ENCODE results near the gene MIGA2. TPM values are rescaled to one million over a fixed set of nuclear protein-coding genes. Genes with fewer than 3 reads are reported as not detected.

Gene MIGA2
- total and polyA plus RNA-seq, 2 of the 4 experiments (the other 2 are of a cell fraction): 12.5 to 25.3 TPM

DNA sequence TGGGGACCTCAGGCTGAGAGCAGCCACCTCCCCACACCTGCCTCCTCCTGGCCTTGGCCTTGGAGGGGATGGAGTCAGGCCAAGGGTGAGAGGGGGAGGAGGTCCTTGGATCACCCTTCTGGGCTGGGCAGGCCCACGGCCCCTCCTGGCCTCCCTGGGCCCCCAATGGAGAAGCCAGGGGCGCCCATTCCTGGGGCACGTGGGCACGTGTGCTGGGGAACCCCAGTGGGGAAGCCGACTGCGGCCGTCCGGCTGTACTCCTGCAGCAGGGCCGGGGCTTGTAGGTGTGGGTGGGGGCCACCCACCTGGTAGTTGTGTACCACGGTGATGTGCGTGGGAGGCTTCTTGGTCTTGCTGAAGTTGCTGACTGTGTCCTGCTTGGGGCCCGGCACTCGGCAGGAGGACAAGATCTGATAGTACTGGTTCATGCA is 65.7 kb downstream of the MIGA2 start:
- dilution Hi-C loops (cut with HindIII; ENCODE audit: low sequenced_read_pairs, unreplicated experiment) (no loop called here), intact Hi-C loops (cut with micrococcal nuclease) (no loop called here), in situ Hi-C loops (cut with MboI; ENCODE audit: low sequenced_read_pairs) (no loop called here)
- no peak overlapping the region for H3K4me2 ChIP-seq (ENCODE audit: low read depth, low read length)
- no peak overlapping the region for H2AK5ac ChIP-seq (ENCODE audit: low read depth, low read length)
- CTCF ChIA-PET: no interaction called here
- H3K56ac ChIP-seq (ENCODE audit: extremely low read depth, insufficient read depth, low read length): no peak overlapping the region
- no peaks in the 10 kb centered on the region for H4K20me1 ChIP-seq (ENCODE audit: insufficient read depth, low read length)
- H3K4me3 ChIP-seq (ENCODE audit: insufficient read depth, low read depth, low read length): no peak overlapping the region
- TF ChIP-seq NFE2L2 (IDR thresholded peaks at IDR 0.05; ENCODE audit: low read depth, low read length) (no peak), FOS (IDR thresholded peaks at IDR 0.05; ENCODE audit: low read depth, low read length) (no peak), CEBPB (IDR thresholded peaks at IDR 0.05; ENCODE audit: low read depth, low read length) (no peak), MXI1 (IDR thresholded peaks at IDR 0.05; ENCODE audit: borderline replicate concordance, low read depth, low read length) (no peak), BHLHE40 (IDR thresholded peaks at IDR 0.05; ENCODE audit: low read depth, low read length) (no peak), RCOR1 (IDR thresholded peaks at IDR 0.05; ENCODE audit: insufficient replicate concordance, low read length) (no peak), RFX5 (IDR thresholded peaks at IDR 0.05; ENCODE audit: low read depth, low read length) (no peak), CHD1 (IDR thresholded peaks at IDR 0.05; ENCODE audit: low read depth, low read length) (no peak), MAZ (IDR thresholded peaks at IDR 0.05; ENCODE audit: borderline replicate concordance, low read depth, low read length) (no peak), POLR2A (IDR thresholded peaks at IDR 0.05; ENCODE audit: low read depth, low read length) (no peak), MAFK (IDR thresholded peaks at IDR 0.05; ENCODE audit: low read depth, low read length) (no peak), RAD21 (IDR thresholded peaks at IDR 0.05; ENCODE audit: low read length) (no peak), SMC3 (IDR thresholded peaks at IDR 0.05; ENCODE audit: low read depth, low read length) (no peak)
- TF ChIP-seq, protein P1, sequence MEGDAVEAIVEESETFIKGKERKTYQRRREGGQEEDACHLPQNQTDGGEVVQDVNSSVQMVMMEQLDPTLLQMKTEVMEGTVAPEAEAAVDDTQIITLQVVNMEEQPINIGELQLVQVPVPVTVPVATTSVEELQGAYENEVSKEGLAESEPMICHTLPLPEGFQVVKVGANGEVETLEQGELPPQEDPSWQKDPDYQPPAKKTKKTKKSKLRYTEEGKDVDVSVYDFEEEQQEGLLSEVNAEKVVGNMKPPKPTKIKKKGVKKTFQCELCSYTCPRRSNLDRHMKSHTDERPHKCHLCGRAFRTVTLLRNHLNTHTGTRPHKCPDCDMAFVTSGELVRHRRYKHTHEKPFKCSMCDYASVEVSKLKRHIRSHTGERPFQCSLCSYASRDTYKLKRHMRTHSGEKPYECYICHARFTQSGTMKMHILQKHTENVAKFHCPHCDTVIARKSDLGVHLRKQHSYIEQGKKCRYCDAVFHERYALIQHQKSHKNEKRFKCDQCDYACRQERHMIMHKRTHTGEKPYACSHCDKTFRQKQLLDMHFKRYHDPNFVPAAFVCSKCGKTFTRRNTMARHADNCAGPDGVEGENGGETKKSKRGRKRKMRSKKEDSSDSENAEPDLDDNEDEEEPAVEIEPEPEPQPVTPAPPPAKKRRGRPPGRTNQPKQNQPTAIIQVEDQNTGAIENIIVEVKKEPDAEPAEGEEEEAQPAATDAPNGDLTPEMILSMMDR (conservative IDR thresholded peaks at IDR 0.05; ENCODE audit: low read depth, low read length): no peak
- TF ChIP-seq, protein P2, sequence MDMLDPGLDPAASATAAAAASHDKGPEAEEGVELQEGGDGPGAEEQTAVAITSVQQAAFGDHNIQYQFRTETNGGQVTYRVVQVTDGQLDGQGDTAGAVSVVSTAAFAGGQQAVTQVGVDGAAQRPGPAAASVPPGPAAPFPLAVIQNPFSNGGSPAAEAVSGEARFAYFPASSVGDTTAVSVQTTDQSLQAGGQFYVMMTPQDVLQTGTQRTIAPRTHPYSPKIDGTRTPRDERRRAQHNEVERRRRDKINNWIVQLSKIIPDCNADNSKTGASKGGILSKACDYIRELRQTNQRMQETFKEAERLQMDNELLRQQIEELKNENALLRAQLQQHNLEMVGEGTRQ (IDR thresholded peaks at IDR 0.05; ENCODE audit: low read depth, low read length): no peak
- TF ChIP-seq, protein P3, sequence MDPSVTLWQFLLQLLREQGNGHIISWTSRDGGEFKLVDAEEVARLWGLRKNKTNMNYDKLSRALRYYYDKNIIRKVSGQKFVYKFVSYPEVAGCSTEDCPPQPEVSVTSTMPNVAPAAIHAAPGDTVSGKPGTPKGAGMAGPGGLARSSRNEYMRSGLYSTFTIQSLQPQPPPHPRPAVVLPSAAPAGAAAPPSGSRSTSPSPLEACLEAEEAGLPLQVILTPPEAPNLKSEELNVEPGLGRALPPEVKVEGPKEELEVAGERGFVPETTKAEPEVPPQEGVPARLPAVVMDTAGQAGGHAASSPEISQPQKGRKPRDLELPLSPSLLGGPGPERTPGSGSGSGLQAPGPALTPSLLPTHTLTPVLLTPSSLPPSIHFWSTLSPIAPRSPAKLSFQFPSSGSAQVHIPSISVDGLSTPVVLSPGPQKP (IDR thresholded peaks at IDR 0.05; ENCODE audit: borderline replicate concordance, low read depth, low read length): no peak
- H3K4ac ChIP-seq (ENCODE audit: low read depth, low read length): no peak overlapping the region
- H2BK20ac ChIP-seq (ENCODE audit: low read depth, low read length): no peak overlapping the region
- peaks cover 0 to 3% of the 10 kb centered on the region in 2 experiments; a peak in 1 of 4 replicates for H3K79me1 ChIP-seq (ENCODE audit: low read depth in 1 of 2, low read length in 2 of 2)
- no peak overlapping the region for H4K5ac ChIP-seq (ENCODE audit: low read depth, low read length)
- no peaks in the 10 kb centered on the region for H3K4me1 ChIP-seq (ENCODE audit: control insufficient read depth, insufficient read depth, low read length)
- no peak overlapping the region for H3K14ac ChIP-seq (replicated peaks; ENCODE audit: low read depth, low read length)
- 83% methylated on average over 2 of the region's 13 CpGs; no CpG with 5 or more reads in 1 of the 2 experiments for WGBS, 2 experiments (ENCODE audit: extremely low coverage in 2 of 2, insufficient read length in 1 of 2)
- H3K27me3 ChIP-seq (ENCODE audit: control insufficient read depth, insufficient read depth, low read length): no peaks in the 10 kb centered on the region
- H3K23ac ChIP-seq (ENCODE audit: low read depth, low read length): no peak overlapping the region
- H3K36me3 ChIP-seq (ENCODE audit: control insufficient read depth, insufficient read depth, low read length): peaks cover 30% of the 10 kb centered on the region
- H4K8ac ChIP-seq (ENCODE audit: low read depth in 2 of 2, low read length in 2 of 2): no peak overlapping the region
- no peak overlapping the region for H2AK9ac ChIP-seq (replicated peaks; ENCODE audit: low read depth, low read length, poor library complexity)
- no peak overlapping the region for H3K9ac ChIP-seq (ENCODE audit: low read depth, low read length)
- no peak overlapping the region for H2BK120ac ChIP-seq (ENCODE audit: low read depth, low read length)
- H3K27ac ChIP-seq (ENCODE audit: insufficient read depth, low read length): no peak overlapping the region
- no peak overlapping the region for H3K18ac ChIP-seq (ENCODE audit: low read depth, low read length)
- ATAC-seq (ENCODE audit: low read depth) (no peak), DNase-seq (no peak)
- no peak overlapping the region for H2BK15ac ChIP-seq (ENCODE audit: low read depth, low read length)
- no peaks in the 10 kb centered on the region for H3K9me1 ChIP-seq (ENCODE audit: insufficient read depth, low read length)
- H4K91ac ChIP-seq (ENCODE audit: insufficient read depth, low read depth, low read length): no peak overlapping the region
- H2BK5ac ChIP-seq (ENCODE audit: low read depth, low read length, poor library complexity, severe bottlenecking): no peak overlapping the region
- no peak overlapping the region for H2AFZ ChIP-seq (replicated peaks; ENCODE audit: low read length, poor library complexity)
- no TSS peak for BruUV-seq (replicated peaks)
- no peaks in the 10 kb centered on the region for H3K9me3 ChIP-seq (ENCODE audit: control insufficient read depth, insufficient read depth, low read length)
- POLR2A ChIA-PET (ENCODE audit: unreplicated experiment): no interaction called here

Data from IMR-90 (cell line).